GM21529 (cell line): Measurements from ENCODE around the gene TIPIN.
A peak's percentile ranks its signal among the peaks of the same experiment; 100 is the strongest.
"Not testable (repeated sequence)": the region's sequence is repeated elsewhere in the genome, so short reads cannot be mapped to it uniquely, and the experiment has no call there.

Experiments
- ATAC-seq: cut with Tn5 transposase; IDR thresholded peaks from one replicate; pipeline ENCODE4 v1.9.1; 2021; ENCODE audit not compliant: unreplicated experiment

Gene TIPIN

DNA sequence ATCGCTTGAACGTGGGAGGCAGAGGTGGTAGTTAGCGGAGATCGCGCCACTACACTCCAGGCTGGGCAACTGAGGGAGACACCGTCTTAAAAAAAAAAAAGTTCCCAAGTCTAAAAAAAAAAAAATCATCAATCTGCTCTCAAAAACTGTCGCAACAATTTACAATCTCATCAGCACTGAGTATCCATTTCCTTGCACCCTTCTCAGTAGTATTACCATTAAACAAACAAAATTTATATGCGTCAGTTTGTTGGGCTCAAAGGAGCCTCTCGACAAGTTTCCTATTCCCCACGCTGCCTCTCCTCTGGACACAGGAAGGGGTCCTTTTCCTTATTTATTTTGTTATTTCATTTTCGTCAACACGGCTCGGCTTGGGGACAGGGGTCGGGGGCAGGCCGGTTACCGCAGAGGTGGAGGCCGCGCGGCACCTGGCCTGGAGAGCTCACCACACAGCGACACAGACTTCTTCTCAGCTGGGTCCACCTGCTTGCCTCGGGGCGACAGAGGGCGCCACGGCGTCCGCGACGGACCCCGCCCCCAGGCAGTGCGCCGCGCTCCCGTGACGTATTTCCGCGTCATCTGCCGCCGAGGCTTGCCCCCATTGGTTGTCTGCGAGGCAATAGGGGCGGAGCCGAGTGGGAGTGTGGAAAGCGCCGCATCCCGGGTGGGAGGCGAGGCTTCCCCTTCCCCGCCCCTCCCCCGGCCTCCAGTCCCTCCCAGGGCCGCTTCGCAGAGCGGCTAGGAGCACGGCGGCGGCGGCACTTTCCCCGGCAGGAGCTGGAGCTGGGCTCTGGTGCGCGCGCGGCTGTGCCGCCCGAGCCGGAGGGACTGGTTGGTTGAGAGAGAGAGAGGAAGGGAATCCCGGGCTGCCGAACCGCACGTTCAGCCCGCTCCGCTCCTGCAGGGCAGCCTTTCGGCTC, 30.0 kb upstream of the TIPIN start, which contains the start of gene MAP2K1:
MAP2K1 (plus strand) TSS at position 709 of the 920 bp plus-strand sequence. CDS start 436 bp downstream, outside the sequence.
- ATAC-seq: peak; percentile 66

DNA sequence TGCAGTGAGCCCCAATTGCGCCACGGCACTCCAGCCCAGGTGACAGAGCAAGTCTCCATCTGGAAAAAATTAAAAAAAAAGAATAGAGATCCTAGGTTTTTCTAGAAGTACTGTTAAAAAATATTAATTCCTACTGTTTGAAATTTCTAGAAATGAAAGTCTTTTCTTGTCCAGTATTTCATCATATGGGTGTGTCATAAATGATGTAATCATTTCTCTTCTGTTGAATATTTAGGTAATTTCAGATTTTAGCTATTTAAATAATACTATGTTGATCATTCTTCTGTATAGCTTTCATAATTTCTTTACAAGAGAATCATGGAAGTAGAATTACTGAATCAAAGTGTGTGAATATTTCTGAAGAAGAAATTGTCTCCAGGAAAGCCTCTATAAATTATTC, 24.9 kb upstream of the TIPIN start:
- ATAC-seq: not testable (repeated sequence)

DNA sequence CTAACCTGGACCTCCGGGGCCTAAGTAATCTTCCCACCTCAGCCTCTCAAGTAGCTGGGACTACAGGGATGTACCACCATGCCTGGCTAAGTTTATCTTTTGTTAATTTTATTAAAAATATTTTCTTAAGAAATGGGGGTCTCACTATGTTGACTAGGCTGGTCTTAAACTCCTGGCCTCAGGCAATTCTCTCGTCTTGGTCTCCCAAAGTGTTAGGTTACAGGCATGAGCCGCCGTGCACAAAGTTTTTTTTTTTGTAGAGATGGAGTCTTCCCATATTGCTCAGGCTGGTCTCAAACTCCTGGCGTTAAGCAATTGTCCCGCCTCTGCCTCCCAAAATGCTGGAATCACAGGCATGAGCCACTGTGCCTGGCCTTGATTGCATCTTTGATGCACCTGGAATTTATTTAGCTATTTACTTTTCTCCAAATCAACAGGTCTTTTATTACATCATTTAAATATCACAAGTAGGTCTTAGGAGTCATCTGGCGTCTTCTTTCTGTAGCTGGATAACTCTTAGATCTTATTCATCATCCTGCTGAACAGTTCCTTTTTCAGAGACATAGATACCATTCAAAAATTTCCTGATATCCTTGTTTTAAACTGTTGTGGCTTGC, 22.4 kb upstream of the TIPIN start:
- ATAC-seq: no peak

DNA sequence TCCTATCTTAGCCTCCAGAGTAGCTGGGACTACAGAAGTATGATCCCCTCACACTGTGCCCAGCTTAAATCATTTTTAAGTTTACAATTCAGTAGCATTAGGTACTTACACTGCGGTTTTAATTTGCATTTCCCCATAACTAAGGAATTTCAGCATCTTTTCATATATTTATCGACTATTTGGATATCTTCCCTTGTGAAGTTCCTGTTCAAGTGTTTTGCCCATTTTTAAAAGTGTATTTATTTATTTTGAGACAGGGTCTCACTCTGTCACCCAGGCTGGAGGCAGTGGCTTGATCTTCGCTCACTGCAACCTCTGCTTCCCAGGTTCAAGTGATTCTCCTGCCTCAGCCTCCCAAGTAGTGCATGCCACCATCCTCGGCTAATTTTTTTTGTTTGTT, 17.7 kb upstream of the TIPIN start:
- no peak for ATAC-seq

DNA sequence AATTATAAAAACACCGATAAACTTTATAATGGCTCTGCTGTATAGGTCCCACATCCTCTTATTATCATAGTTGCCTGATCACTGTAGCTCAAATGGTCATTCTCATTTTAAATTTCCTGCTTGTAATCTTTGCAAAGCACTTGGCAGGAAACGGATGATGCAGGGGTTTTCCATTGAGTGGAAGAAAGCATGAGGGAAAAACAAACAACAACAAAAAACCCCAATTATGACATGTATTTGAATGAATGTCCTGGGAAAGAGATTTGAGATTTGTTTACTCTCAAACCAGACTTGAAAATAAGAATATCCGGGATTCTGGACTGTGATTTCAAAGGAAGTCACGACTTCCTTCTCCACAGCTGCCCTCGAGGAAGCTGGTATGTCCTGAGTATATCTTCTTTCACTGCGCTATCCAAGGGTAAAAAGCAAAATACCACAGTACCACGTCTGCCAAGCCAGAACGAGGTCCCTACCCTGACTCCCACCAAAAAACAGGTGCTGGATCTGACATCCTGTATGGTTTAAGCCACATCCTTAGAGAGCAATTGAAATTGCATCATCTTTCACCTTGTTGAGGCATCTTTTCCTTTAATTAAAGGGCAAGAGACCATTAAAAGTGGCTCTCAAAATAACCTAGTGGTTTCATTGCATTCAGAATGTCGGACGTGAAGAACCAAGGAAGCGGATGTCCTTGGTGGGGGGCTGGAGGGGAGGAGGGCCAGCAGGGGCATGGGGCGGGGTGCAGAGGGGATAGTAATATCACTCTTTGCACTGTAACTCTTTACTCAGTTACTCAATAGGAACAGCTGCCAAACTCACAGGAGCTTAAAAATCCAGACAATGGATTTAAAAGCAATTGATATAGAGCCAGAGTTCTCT, 13.5 kb upstream of the TIPIN start:
- ATAC-seq: no peak

DNA sequence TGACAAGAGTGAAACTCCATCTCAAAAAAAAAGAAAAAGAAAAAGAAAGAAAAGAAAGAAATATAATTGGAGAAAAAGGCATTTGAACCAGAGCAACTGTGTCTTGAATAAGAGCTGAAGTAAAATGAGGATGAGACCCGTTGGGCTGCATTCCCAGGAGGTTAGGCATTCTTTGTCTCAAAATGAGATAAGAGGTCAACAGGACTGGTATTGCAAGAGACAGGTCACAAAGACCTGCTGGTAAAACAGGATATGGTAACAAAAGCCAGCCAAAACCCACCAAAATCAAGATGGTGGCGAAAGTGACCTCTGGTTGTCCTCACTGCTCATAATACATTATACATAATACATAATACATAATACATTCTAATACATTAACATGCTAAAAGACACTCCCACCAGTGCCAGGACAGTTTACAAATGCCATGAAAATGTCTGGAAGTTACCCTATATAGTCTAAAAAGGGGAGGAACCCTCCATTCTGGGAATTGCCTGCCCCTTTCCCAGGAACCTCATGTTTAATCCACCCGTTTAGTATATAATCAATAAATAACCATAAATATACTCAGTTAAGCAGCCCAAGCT, 8.6 kb upstream of the TIPIN start:
- ATAC-seq: no peak

DNA sequence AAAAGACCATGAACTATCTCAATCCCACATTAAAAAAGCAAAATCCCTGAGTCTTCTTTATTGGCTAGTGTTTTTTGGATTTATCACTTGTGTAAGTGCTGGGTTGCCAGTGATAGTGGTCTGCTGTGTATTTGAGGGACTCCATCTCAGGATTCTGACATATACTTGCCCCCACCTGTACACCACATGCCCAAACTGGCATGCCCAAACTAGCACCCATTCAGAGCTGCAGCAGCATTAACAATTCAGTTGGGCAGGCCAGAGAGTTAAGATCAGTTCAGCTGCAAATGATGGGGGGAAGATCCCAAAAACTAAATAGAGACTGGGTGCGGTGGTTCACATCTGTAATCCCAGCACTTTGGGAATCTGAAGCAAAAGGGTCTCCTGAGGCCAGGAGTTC, 6.3 kb upstream of the TIPIN start:
- ATAC-seq: no peak

DNA sequence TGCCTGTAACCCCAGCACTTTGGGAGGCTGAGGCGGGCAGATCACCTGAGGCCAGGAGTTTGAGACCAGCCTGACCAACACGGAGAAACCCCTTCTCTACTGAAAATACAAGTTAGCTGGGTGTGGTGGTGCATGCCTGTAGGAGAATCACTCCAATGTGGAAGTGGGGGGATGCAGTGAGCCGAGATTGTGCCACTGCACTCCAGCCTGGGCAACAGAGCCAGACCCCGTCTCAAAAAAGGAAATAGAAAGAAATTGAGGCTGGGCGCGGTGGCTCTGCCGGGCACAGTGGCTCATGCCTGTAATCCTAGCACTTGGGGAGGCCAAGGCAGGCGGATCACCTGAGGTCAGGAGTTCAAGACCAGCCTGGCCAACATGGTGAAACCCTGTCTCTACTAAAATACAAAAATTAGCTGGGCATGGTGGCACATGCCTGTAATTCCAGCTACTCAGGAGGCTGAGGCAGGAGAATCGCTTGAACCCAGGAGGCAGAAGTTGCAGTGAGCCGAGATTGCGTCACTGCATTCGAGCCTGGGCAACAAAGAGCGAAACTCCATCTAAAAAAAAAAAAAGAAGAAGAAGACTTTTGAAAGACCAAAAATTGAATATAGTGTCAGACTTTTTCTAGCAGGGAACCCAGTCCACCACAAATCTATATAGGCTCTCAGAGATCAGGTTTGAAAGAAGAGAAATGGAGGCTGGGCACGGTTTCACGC, 5.4 kb upstream of the TIPIN start:
- ATAC-seq: not testable (repeated sequence)

DNA sequence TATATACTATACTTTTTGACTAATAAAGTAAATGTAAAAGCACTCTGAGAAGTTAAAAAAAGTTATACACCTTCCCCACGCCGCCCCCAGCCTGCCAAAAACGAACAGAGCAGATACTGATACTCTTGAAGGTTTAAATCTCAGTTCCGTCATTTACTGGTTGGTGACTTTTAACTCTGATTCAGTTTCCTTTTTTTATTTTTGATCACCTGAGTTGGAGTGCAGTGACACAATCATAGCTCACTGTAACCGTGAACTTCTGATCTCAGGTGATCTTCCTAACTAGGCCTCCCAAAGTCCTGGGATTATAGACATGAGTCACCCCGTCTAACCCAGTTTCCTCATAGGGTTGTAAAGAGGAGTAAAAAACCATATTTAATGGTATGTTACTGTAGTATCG, 3.3 kb upstream of the TIPIN start:
- ATAC-seq: no peak

DNA sequence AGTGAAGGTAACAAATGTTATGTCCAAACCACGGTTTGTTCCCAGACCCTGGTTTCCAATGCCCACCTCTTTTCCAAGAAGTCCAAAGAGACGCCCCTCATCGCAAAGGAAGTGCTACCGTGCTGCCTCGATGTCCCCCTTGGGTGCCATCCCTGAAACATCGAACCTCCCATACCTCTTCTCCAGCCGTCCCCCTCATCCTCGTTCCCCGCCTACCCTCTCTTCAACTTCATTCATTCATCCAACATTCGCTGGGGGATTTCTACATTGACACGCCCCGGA, 467 bp downstream of the TIPIN start:
- ATAC-seq: no peak

DNA sequence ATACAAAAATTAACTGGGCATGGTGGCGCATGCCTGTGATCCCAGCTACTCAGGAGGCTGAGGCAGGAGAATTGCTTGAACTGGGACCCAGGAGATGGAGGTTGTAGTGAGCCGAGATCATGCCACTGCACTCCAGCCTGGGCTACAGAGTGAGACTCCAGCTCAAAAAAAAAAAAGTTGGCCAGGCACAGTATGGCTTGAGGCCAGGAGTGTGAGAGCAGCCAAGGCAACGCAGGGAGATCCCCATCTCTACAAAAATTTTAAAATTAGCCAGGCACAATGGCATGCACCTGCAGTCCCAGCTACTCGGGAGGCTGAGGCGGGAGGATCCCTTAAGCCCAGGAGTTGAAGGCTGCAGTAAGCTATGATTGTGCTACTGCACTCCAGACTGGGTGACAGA, 8.0 kb downstream of the TIPIN start:
- not testable (repeated sequence) for ATAC-seq

DNA sequence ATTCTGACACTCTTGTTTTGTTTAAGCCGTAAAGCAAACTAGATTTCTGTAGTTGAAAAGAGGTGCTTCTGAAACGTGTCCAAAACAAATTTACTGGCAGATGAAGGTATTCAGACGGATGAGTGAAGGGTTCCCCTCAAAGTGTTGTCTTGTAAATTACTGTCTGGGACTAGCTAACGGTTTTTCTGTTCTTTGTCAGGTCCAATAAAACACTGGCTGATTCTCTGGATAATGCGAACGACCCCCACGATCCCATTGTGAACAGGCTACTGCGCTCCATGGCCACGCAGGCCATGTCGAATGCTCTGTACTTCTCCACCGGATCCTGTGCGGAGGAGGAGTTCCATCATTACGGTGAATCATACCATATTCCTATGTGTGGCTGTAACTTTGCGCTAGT, 27.7 kb downstream of the TIPIN start:
- ATAC-seq: no peak

DNA sequence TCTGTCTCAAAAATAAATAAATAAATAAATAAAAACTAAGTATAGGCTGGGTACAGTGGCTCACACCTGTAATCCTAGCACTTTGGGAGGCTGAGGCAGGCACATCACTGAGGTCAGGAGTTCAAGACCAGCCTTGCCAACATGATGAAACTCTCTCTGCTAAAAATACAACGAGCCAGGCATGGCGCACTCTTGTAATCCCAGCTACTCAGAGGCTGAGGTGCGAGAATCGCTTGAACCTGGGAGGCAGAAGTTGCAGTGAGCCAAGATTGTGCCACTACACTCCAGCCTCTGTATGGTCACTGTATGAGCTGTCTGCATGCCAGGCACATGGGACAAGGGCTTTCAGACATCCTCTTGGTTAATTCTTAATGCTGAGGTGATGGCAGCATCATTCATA, 28.7 kb downstream of the TIPIN start:
- no peak for ATAC-seq

DNA sequence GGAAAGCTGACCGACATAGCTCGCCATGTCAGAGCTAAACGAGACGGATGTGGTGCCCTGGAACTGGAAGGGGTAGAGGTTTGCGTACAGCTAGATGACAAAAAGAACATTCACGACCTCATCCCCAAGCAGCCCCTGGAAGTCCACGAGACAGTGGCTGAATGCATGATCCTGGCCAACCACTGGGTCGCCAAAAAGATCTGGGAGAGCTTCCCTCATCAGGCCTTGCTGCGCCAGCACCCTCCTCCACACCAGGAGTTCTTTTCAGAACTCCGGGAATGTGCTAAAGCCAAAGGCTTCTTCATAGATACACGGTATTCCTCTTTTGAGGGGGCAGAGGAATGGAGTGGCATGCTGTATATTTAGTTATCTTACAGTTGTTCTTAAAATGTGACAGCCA, 30.4 kb downstream of the TIPIN start:
- ATAC-seq: no peak

DNA sequence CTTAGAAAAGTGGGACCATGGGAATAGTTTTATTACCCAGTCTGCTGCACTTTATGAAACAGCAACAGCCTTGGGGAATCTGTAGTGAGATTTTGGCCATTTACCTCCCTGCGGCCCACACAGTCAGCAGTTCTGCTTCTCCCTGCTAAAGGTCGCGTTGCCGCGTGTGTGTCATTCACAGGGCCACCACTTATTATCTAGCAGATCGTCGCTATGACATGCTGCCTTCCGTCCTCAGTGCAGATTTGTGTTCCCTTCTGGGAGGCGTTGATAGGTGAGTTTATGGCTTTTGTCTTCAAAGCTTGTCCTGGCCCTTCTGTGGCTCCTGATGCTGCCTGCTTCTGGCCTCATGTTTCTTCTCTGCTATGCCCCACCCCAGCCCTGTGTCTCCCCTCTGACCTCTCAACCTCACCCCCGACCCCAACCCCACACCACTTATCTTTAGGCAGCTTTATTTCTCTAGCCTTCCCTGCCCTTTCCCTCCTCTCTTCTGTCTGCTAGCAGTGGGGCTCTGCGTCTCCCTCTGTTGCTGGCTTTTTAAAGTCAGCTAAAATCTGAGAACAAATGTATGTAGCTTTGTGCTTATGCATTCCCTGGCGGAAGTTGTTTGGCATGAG, 33.1 kb downstream of the TIPIN start:
- no peak for ATAC-seq

DNA sequence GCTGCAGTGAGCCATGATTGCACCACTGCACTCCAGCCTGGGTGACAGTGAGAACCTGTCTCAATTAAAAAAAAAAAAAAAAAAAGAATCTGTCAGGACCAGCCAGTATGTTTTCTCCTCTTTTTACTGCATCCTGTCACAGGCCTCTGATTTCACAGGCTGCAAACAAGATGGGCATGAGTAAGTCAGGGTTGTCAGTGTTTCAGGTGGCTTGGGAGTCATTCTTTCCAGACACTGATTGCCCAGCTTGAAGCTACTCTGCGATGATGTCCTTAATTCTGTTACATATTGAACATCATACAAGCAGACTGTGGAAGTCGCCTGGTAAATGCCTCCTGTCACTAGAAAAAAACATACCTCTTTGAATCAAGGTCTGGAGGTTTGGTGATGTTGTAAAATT, 44.3 kb downstream of the TIPIN start:
- ATAC-seq: no peak

DNA sequence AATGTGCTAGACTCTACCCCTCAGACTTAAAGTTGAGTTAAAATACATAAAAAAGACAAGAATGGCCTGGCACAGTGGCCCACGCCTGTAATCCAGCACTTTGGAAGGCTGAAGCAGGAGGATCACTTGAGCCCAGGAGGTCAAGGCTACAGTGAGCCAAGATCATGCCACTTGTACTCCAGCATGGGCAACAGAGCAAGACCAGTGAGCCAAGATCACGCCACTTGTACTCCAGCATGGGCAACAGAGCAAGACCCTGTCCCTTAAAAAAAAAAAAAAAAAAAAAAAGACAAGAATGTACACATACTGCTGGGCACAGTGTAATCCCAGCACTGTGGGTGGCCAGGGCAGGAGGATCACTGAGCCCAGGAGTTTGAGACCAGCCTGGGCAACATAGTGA, 45.7 kb downstream of the TIPIN start:
- ATAC-seq: no peak

DNA sequence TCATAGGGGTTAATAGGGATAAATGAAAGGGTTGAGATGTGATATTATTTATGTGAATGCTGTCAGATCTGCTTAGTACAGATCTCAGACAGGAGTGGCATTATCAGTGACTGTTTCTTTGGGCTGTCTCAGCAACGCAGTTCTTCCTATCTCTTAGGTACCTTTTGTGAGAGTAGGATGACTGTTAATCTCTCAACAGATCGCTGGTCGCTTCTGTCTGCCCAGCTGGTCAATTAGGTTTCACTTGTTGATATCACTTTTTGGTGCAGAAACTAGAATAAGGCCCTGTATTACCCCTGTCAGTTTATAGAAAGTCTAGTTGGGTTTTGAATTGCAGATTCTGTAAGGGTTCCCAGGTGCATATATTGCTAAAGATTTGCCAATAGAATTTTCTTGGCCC, 46.7 kb downstream of the TIPIN start:
- ATAC-seq: no peak

DNA sequence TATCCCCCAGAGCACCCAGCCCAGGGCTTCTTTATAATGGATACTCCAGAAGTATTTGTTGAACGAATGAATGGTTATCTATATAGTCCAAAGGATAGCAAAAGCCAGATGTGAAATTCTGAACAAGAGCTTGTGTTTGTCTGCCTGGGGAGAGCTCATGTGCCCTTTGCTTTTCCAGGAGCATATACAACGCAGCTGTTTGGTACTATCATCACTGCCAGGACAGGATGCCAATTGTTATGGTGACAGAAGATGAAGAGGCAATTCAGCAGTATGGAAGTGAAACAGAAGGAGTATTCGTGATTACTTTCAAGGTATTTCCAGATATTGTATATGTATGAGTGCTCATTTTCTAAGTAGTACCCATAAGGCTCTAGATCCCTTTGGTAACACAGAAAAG, 48.0 kb downstream of the TIPIN start:
- ATAC-seq: no peak

DNA sequence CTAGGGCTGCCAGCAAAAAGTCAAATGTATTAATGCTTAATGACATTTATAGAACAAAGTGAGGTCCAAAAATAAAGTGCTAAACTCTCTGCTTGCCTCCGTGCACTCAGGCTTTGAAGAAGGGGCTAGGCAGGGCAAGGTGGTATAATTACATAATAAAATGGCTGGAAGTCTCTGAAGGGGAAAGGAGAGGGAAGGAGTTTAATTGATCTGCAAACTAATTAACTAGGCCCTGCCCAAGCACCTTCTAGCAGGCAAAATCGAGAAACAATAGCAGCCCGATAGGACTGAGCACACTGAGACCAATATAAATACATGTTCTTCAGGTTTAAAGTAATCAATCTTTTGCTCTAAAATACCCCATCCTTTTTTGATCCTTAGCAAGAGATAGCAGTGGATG, 50.1 kb downstream of the TIPIN start:
- no peak for ATAC-seq
